HEK293 (cell line): ENCODE results near the gene TMEM179.

Experiments used
- SETDB1 ChIP-seq: IDR thresholded peaks from one replicate; pipeline ENCODE4 v1.6.1; 2017; ENCODE audit warnings: mild to moderate bottlenecking, low read length, moderate library complexity, mixed read lengths; ENCODE audit not compliant: insufficient read length
- ZNF16 ChIP-seq: fragments of 450-650 bp; formaldehyde crosslinking; IDR thresholded peaks from 2 replicates; pipeline ENCODE4 v1.5.1; 2016; ENCODE audit warnings: low read depth, missing biosample characterization, missing genetic modification characterization
- ZNF521 ChIP-seq: fragments of 450-650 bp; formaldehyde crosslinking; IDR thresholded peaks from 2 replicates; pipeline ENCODE4 v1.5.1; 2017; ENCODE audit warnings: missing biosample characterization, mild to moderate bottlenecking, missing genetic modification characterization
- ZNF660 ChIP-seq: fragments of 450-650 bp; IDR thresholded peaks from 2 replicates; pipeline ENCODE4 v1.5.1; 2018; ENCODE audit warnings: missing biosample characterization, mild to moderate bottlenecking, missing genetic modification characterization
- ZNF830 ChIP-seq: fragments of 450-650 bp; IDR thresholded peaks from 2 replicates; pipeline ENCODE4 v1.5.0; 2018; ENCODE audit warnings: missing biosample characterization, missing genetic modification characterization, low read depth, mild to moderate bottlenecking, moderate library complexity
- TF ChIP-seq, protein P1 (sequence below): fragments of 450-650 bp; formaldehyde crosslinking; IDR thresholded peaks from 2 replicates; pipeline ENCODE4 v1.5.1; 2016; ENCODE audit warnings: missing biosample characterization, missing genetic modification characterization
- TF ChIP-seq, protein P2 (sequence below): fragments of 450-650 bp; formaldehyde crosslinking; IDR thresholded peaks from 2 replicates; pipeline ENCODE4 v1.5.1; 2016; ENCODE audit warnings: missing biosample characterization, missing genetic modification characterization
- TF ChIP-seq, protein P3 (sequence below): fragments of 450-650 bp; formaldehyde crosslinking; IDR thresholded peaks from 2 replicates; pipeline ENCODE4 v1.5.1; 2016; ENCODE audit warnings: missing biosample characterization, missing genetic modification characterization

DNA sequence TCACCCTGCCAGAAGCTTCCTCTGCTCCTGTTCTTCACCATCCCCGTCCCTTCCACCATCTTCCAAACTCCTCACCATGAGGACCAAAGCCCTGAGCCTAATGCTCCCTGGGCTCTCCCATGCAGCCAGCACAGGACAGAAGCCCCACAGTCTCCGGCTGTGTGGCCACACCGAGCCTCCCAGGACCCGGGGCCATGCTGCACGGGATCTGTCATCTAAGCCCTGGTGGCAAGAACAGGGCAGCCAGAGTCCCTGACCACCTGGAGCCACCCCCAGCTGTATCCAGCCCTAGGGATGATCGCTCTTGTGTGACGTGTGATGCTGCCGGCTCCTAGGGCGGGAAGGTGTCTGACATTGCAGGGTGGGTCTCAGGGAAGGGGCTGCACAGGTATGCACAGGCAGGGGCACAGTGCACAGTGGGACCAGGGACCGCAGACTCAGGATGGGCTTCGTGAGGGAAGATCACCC, 8.1 kb downstream of the TMEM179 start:
- TF ChIP-seq SETDB1 (no peak), ZNF521 (tag by site-specific recombination) (no peak), ZNF16 (tag by site-specific recombination) (no peak), ZNF660 (tag by site-specific recombination) (no peak), ZNF830 (tag by site-specific recombination) (no peak)
- TF ChIP-seq, protein P1, sequence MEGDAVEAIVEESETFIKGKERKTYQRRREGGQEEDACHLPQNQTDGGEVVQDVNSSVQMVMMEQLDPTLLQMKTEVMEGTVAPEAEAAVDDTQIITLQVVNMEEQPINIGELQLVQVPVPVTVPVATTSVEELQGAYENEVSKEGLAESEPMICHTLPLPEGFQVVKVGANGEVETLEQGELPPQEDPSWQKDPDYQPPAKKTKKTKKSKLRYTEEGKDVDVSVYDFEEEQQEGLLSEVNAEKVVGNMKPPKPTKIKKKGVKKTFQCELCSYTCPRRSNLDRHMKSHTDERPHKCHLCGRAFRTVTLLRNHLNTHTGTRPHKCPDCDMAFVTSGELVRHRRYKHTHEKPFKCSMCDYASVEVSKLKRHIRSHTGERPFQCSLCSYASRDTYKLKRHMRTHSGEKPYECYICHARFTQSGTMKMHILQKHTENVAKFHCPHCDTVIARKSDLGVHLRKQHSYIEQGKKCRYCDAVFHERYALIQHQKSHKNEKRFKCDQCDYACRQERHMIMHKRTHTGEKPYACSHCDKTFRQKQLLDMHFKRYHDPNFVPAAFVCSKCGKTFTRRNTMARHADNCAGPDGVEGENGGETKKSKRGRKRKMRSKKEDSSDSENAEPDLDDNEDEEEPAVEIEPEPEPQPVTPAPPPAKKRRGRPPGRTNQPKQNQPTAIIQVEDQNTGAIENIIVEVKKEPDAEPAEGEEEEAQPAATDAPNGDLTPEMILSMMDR, result no peak
- TF ChIP-seq, protein P2, sequence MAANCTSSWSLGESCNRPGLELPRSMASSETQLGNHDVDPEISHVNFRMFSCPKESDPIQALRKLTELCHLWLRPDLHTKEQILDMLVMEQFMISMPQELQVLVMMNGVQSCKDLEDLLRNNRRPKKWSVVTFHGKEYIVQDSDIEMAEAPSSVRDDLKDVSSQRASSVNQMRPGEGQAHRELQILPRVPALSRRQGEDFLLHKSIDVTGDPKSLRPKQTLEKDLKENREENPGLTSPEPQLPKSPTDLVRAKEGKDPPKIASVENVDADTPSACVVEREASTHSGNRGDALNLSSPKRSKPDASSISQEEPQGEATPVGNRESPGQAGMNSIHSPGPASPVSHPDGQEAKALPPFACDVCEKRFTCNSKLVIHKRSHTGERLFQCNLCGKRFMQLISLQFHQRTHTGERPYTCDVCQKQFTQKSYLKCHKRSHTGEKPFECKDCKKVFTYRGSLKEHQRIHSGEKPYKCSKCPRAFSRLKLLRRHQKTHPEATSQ (tag by site-specific recombination), result no peak
- TF ChIP-seq, protein P3, sequence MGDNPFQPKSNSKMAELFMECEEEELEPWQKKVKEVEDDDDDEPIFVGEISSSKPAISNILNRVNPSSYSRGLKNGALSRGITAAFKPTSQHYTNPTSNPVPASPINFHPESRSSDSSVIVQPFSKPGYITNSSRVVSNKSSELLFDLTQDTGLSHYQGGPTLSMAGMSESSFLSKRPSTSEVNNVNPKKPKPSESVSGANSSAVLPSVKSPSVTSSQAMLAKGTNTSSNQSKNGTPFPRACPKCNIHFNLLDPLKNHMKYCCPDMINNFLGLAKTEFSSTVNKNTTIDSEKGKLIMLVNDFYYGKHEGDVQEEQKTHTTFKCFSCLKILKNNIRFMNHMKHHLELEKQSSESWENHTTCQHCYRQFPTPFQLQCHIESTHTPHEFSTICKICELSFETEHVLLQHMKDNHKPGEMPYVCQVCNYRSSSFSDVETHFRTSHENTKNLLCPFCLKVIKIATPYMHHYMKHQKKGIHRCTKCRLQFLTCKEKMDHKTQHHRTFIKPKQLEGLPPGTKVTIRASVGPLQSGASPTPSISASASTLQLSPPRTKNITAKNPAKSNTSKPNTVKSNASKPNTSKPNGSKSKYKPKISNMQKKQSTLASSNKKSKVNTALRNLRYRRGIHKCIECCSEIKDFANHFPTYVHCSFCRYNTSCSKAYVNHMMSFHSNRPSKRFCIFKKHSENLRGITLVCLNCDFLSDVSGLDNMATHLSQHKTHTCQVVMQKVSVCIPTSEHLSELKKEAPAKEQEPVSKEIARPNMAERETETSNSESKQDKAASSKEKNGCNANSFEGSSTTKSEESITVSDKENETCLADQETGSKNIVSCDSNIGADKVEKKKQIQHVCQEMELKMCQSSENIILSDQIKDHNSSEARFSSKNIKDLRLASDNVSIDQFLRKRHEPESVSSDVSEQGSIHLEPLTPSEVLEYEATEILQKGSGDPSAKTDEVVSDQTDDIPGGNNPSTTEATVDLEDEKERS, result no peak
